ENCODE measurements around the gene TMEM182. TPM values are rescaled to one million over a fixed set of nuclear protein-coding genes. Genes with fewer than 3 reads are reported as not detected.

The TMEM182 gene
- 1.3 and 1.4 TPM in 2 replicates for total RNA-seq (2012; rRNA removed)
- 0.89 and 1.4 TPM in 2 replicates for polyA plus RNA-seq (2012; rRNA removed)
- polyA plus RNA-seq (2012; cell fraction: cytosol; rRNA removed): 0.39 and 0.76 TPM in 2 replicates
- 0.14 and 1.2 TPM in 2 replicates for polyA plus RNA-seq (2012; cell fraction: nucleus; rRNA removed; ENCODE audit: low replicate concordance)
- Bru-seq, nascent RNA: percentile 24 among the genes with signal in this experiment
- BruChase-seq, experiment 1, labeled RNA remaining after a 6-hour chase: percentile 24 among the genes with signal in this experiment
- BruChase-seq, experiment 2, labeled RNA remaining after a 2-hour chase: percentile 24 among the genes with signal in this experiment
- long read RNA-seq, transcript TMEM182-202 (5 exons, 3,112 nt): major isoform, 8 of 10 reads
- long read RNA-seq, partial matches to known transcripts: 0 of 10 reads
- long read RNA-seq, other reads (novel, unspliced or antisense): 2 of 10 reads

DNA sequence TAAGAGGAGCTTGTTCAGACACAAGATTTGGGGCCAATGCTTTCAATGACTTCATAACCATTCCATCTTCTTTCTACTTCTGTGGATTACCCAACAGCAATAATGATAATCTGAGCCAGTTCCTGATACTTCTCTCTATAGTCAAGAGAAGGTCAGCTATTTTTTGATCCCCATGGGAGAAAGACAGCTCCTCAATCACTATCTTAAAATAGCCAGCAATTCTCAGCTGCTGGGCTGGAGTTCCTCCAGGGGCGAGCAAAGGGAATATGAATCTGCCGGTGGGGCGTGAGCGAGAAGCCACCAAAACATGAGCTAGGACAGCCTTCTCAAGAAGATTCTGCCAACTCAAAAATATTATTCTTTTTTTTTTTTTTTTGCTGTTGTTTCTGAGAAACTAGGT is at the start of gene TMEM182:
TSS of gene TMEM182 (plus strand) at position 269 of the 400 bp plus-strand sequence. CDS start 187 bp downstream, outside the sequence.
- Histone ChIP-seq H3K79me1 (ENCODE audit: low read depth in 1 of 2, low read length in 2 of 2) (no peaks in the 10 kb centered on the region), H2BK20ac (ENCODE audit: low read depth, low read length) (no peak within 1 kb of the TSS), H4K91ac (ENCODE audit: insufficient read depth, low read depth, low read length) (no peak within 1 kb of the TSS), H3K36me3 (ENCODE audit: control insufficient read depth, insufficient read depth, low read length) (no peaks in the 10 kb centered on the region), H2AFZ (replicated peaks; ENCODE audit: low read length, poor library complexity) (no peak within 1 kb of the TSS), H2AK9ac (replicated peaks; ENCODE audit: low read depth, low read length, poor library complexity) (no peak within 1 kb of the TSS), H2BK15ac (ENCODE audit: low read depth, low read length) (no peak within 1 kb of the TSS), H3K4me2 (ENCODE audit: low read depth, low read length) (no peak within 1 kb of the TSS), H2AK5ac (ENCODE audit: low read depth, low read length) (no peak within 1 kb of the TSS), H3K23ac (ENCODE audit: low read depth, low read length) (no peak within 1 kb of the TSS), H3K18ac (ENCODE audit: low read depth, low read length) (no peak within 1 kb of the TSS), H3K14ac (replicated peaks; ENCODE audit: low read depth, low read length) (no peak within 1 kb of the TSS), H3K4me1 (ENCODE audit: control insufficient read depth, insufficient read depth, low read length) (no peaks in the 10 kb centered on the region), H4K8ac (ENCODE audit: low read depth in 2 of 2, low read length in 2 of 2) (no peak within 1 kb of the TSS), H3K9me3 (ENCODE audit: control insufficient read depth, insufficient read depth, low read length) (no peaks in the 10 kb centered on the region), H4K5ac (ENCODE audit: low read depth, low read length) (no peak within 1 kb of the TSS), H3K27me3 (ENCODE audit: control insufficient read depth, insufficient read depth, low read length) (no peaks in the 10 kb centered on the region), H3K56ac (ENCODE audit: extremely low read depth, insufficient read depth, low read length) (no peak within 1 kb of the TSS), H4K20me1 (ENCODE audit: insufficient read depth, low read length) (no peaks in the 10 kb centered on the region), H3K27ac (ENCODE audit: insufficient read depth, low read length) (no peak within 1 kb of the TSS), H3K4me3 (ENCODE audit: insufficient read depth, low read depth, low read length) (no peak within 1 kb of the TSS), H3K9ac (ENCODE audit: low read depth, low read length) (no peak within 1 kb of the TSS), H2BK5ac (ENCODE audit: low read depth, low read length, poor library complexity, severe bottlenecking) (no peak within 1 kb of the TSS), H3K9me1 (ENCODE audit: insufficient read depth, low read length) (no peaks in the 10 kb centered on the region), H3K4ac (ENCODE audit: low read depth, low read length) (no peak within 1 kb of the TSS), H2BK120ac (ENCODE audit: low read depth, low read length) (no peak within 1 kb of the TSS)
- POLR2A ChIA-PET (ENCODE audit: unreplicated experiment): no interaction called here
- ATAC-seq (ENCODE audit: low read depth) (no peak), DNase-seq (no peak)
- no CpG with 5 or more reads among the region's 4 CpGs for WGBS, 2 experiments (ENCODE audit: extremely low coverage in 2 of 2, insufficient read length in 1 of 2)
- in situ Hi-C loops (cut with MboI; ENCODE audit: low sequenced_read_pairs) (no loop called here), intact Hi-C loops (cut with micrococcal nuclease) (no loop called here), dilution Hi-C loops (cut with HindIII; ENCODE audit: low sequenced_read_pairs, unreplicated experiment) (no loop called here)
- CTCF ChIA-PET: interaction anchor here (3.1 kb wide), 1 partner anchor 8 kb away, joined by 18 read pairs; no protein-coding TSS in a partner anchor
- BruUV-seq (replicated peaks): no TSS peak
- TF ChIP-seq BHLHE40 (IDR thresholded peaks at IDR 0.05; ENCODE audit: low read depth, low read length) (no peak), FOS (IDR thresholded peaks at IDR 0.05; ENCODE audit: low read depth, low read length) (no peak), POLR2A (IDR thresholded peaks at IDR 0.05; ENCODE audit: low read depth, low read length) (no peak), NFE2L2 (IDR thresholded peaks at IDR 0.05; ENCODE audit: low read depth, low read length) (no peak), CEBPB (IDR thresholded peaks at IDR 0.05; ENCODE audit: low read depth, low read length) (no peak), CHD1 (IDR thresholded peaks at IDR 0.05; ENCODE audit: low read depth, low read length) (no peak), RAD21 (IDR thresholded peaks at IDR 0.05; ENCODE audit: low read length) (no peak), MAZ (IDR thresholded peaks at IDR 0.05; ENCODE audit: borderline replicate concordance, low read depth, low read length) (no peak), RCOR1 (IDR thresholded peaks at IDR 0.05; ENCODE audit: insufficient replicate concordance, low read length) (no peak), RFX5 (IDR thresholded peaks at IDR 0.05; ENCODE audit: low read depth, low read length) (no peak), MXI1 (IDR thresholded peaks at IDR 0.05; ENCODE audit: borderline replicate concordance, low read depth, low read length) (no peak), USF2 (IDR thresholded peaks at IDR 0.05; ENCODE audit: low read depth, low read length) (no peak), ELK1 (IDR thresholded peaks at IDR 0.05; ENCODE audit: borderline replicate concordance, low read depth, low read length) (no peak), SMC3 (IDR thresholded peaks at IDR 0.05; ENCODE audit: low read depth, low read length) (no peak), MAFK (IDR thresholded peaks at IDR 0.05; ENCODE audit: low read depth, low read length) (no peak)
- TF ChIP-seq, protein P1, sequence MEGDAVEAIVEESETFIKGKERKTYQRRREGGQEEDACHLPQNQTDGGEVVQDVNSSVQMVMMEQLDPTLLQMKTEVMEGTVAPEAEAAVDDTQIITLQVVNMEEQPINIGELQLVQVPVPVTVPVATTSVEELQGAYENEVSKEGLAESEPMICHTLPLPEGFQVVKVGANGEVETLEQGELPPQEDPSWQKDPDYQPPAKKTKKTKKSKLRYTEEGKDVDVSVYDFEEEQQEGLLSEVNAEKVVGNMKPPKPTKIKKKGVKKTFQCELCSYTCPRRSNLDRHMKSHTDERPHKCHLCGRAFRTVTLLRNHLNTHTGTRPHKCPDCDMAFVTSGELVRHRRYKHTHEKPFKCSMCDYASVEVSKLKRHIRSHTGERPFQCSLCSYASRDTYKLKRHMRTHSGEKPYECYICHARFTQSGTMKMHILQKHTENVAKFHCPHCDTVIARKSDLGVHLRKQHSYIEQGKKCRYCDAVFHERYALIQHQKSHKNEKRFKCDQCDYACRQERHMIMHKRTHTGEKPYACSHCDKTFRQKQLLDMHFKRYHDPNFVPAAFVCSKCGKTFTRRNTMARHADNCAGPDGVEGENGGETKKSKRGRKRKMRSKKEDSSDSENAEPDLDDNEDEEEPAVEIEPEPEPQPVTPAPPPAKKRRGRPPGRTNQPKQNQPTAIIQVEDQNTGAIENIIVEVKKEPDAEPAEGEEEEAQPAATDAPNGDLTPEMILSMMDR (conservative IDR thresholded peaks at IDR 0.05; ENCODE audit: low read depth, low read length): no peak

Measured in IMR-90 (cell line).